Dendritic cell treated with granulocyte-macrophage colony-stimulating factor and Interleukin-4, amounts not matched to agents 40 ng/mL and 50 ng/mL, for 4 days (primary cell): ENCODE data around the gene DNMT3A.

Source experiments
- H3K27ac Mint-ChIP-seq: one replicate; pipeline ENCODE4 v1.8.0; 2022; ENCODE audit warnings: mild to moderate bottlenecking, mixed read lengths
- H3K27me3 Mint-ChIP-seq: one replicate; pipeline ENCODE4 v1.8.0; 2022; ENCODE audit warnings: mild to moderate bottlenecking, mixed read lengths
- H3K36me3 Mint-ChIP-seq: one replicate; pipeline ENCODE4 v1.8.0; 2022; ENCODE audit warnings: low read depth, mixed read lengths
- H3K4me1 Mint-ChIP-seq: one replicate; pipeline ENCODE4 v1.8.0; 2022; ENCODE audit warnings: low read depth, mixed read lengths
- H3K4me3 Mint-ChIP-seq: one replicate; pipeline ENCODE4 v1.8.0; 2022; ENCODE audit warnings: mild to moderate bottlenecking, moderate library complexity, mixed read lengths
- H3K9me3 Mint-ChIP-seq: one replicate; pipeline ENCODE4 v1.8.0; 2022; ENCODE audit warnings: mixed read lengths
- intact Hi-C: fragments of 100-400 bp; cut with micrococcal nuclease; formaldehyde crosslinking; loops from one replicate; pipeline ENCODE4 v1.15.0; 2022

DNMT3A gene

GRCh38 chr2:25307949-25308557 lies 33.7 kb downstream of the DNMT3A start:
- Mint-ChIP-seq H3K4me1 (peaks cover 76% of the 10 kb centered on the region), H3K4me3 (no peak overlapping the region), H3K9me3 (no peaks in the 10 kb centered on the region), H3K27me3 (peaks cover 26% of the 10 kb centered on the region), H3K36me3 (peaks cover 91% of the 10 kb centered on the region), H3K27ac (no peak overlapping the region)
- intact Hi-C loops: loop anchor here (5.0 kb wide), 1 partner anchor 34 kb away; the partner anchor contains the start of gene DNMT3A

GRCh38 chr2:25306777-25307368 lies 34.9 kb downstream of the DNMT3A start:
- intact Hi-C loops: loop anchor here (5.0 kb wide), 1 partner anchor 35 kb away; the partner anchor contains the start of gene DNMT3A
- Mint-ChIP-seq H3K9me3 (no peaks in the 10 kb centered on the region), H3K4me1 (peaks cover 87% of the 10 kb centered on the region), H3K4me3 (no peak overlapping the region), H3K36me3 (peaks cover 91% of the 10 kb centered on the region), H3K27ac (no peak overlapping the region), H3K27me3 (peaks cover 35% of the 10 kb centered on the region)

GRCh38 chr2:25305775-25306174 lies 36.0 kb downstream of the DNMT3A start:
- H3K27ac Mint-ChIP-seq: no peak overlapping the region
- H3K27me3 Mint-ChIP-seq: peaks cover 35% of the 10 kb centered on the region
- no peaks in the 10 kb centered on the region for H3K9me3 Mint-ChIP-seq
- H3K36me3 Mint-ChIP-seq: peaks cover 82% of the 10 kb centered on the region
- H3K4me1 Mint-ChIP-seq: peaks cover 92% of the 10 kb centered on the region
- no peak overlapping the region for H3K4me3 Mint-ChIP-seq
- intact Hi-C loops: loop anchor here (5.0 kb wide), 1 partner anchor 37 kb away; the partner anchor contains the start of gene DNMT3A

- intact Hi-C loops: loop anchor here (5.0 kb wide), 1 partner anchor 37 kb away; the partner anchor contains the start of gene DNMT3A
- Mint-ChIP-seq H3K27ac (no peak overlapping the region), H3K9me3 (no peaks in the 10 kb centered on the region), H3K4me1 (peaks cover 90% of the 10 kb centered on the region), H3K27me3 (peaks cover 31% of the 10 kb centered on the region), H3K4me3 (no peak overlapping the region), H3K36me3 (peaks cover 79% of the 10 kb centered on the region)
Measured at GRCh38 chr2:25304826-25305596, 36.7 kb downstream of the DNMT3A start.

- intact Hi-C loops: no loop called here
- Mint-ChIP-seq H3K9me3 (no peaks in the 10 kb centered on the region), H3K27ac (no peak overlapping the region), H3K36me3 (peaks cover 79% of the 10 kb centered on the region), H3K27me3 (peaks cover 31% of the 10 kb centered on the region), H3K4me1 (peaks cover 95% of the 10 kb centered on the region), H3K4me3 (no peak overlapping the region)
Measured at GRCh38 chr2:25304321-25304720, 37.4 kb downstream of the DNMT3A start.

- Mint-ChIP-seq H3K4me1 (peaks cover 95% of the 10 kb centered on the region), H3K27ac (no peak overlapping the region), H3K27me3 (peaks cover 31% of the 10 kb centered on the region), H3K9me3 (no peaks in the 10 kb centered on the region), H3K36me3 (peaks cover 79% of the 10 kb centered on the region), H3K4me3 (no peak overlapping the region)
- intact Hi-C loops: no loop called here
Measured at GRCh38 chr2:25303633-25304236, 38.0 kb downstream of the DNMT3A start.

- Mint-ChIP-seq H3K9me3 (no peaks in the 10 kb centered on the region), H3K4me1 (peaks cover 93% of the 10 kb centered on the region), H3K4me3 (no peak overlapping the region), H3K27me3 (peaks cover 31% of the 10 kb centered on the region), H3K27ac (no peak overlapping the region), H3K36me3 (peaks cover 79% of the 10 kb centered on the region)
- intact Hi-C loops: no loop called here
Measured at GRCh38 chr2:25302758-25303375, 38.9 kb downstream of the DNMT3A start.

- Mint-ChIP-seq H3K4me1 (peaks cover 89% of the 10 kb centered on the region), H3K4me3 (no peak overlapping the region), H3K9me3 (no peaks in the 10 kb centered on the region), H3K36me3 (peaks cover 82% of the 10 kb centered on the region), H3K27ac (peak overlapping the region; percentile 9), H3K27me3 (peaks cover 31% of the 10 kb centered on the region)
- intact Hi-C loops: no loop called here
Measured at GRCh38 chr2:25301453-25302352, 40.0 kb downstream of the DNMT3A start.

GRCh38 chr2:25300001-25300400 lies 41.7 kb downstream of the DNMT3A start:
- intact Hi-C loops: no loop called here
- no peaks in the 10 kb centered on the region for H3K9me3 Mint-ChIP-seq
- peaks cover 87% of the 10 kb centered on the region for H3K4me1 Mint-ChIP-seq
- peaks cover 23% of the 10 kb centered on the region for H3K27me3 Mint-ChIP-seq
- no peak overlapping the region for H3K27ac Mint-ChIP-seq
- H3K36me3 Mint-ChIP-seq: peaks cover 77% of the 10 kb centered on the region
- H3K4me3 Mint-ChIP-seq: no peak overlapping the region

- Mint-ChIP-seq H3K27me3 (peaks cover 18% of the 10 kb centered on the region), H3K4me3 (no peak overlapping the region), H3K36me3 (peaks cover 70% of the 10 kb centered on the region), H3K4me1 (peaks cover 87% of the 10 kb centered on the region), H3K27ac (peak overlapping the region; percentile 50), H3K9me3 (no peaks in the 10 kb centered on the region)
- intact Hi-C loops: no loop called here
Measured at GRCh38 chr2:25298776-25299431, 42.8 kb downstream of the DNMT3A start.

- peaks cover 79% of the 10 kb centered on the region for H3K4me1 Mint-ChIP-seq
- H3K27me3 Mint-ChIP-seq: peaks cover 10% of the 10 kb centered on the region
- peaks cover 62% of the 10 kb centered on the region for H3K36me3 Mint-ChIP-seq
- intact Hi-C loops: no loop called here
- H3K9me3 Mint-ChIP-seq: no peaks in the 10 kb centered on the region
- H3K27ac Mint-ChIP-seq: no peak overlapping the region
- H3K4me3 Mint-ChIP-seq: no peak overlapping the region
Measured at GRCh38 chr2:25297738-25298137, 44.0 kb downstream of the DNMT3A start.

GRCh38 chr2:25295621-25296020 lies 46.1 kb downstream of the DNMT3A start:
- peaks cover 68% of the 10 kb centered on the region for H3K4me1 Mint-ChIP-seq
- H3K27ac Mint-ChIP-seq: peak overlapping the region; percentile 84
- H3K4me3 Mint-ChIP-seq: no peak overlapping the region
- peaks cover 68% of the 10 kb centered on the region for H3K36me3 Mint-ChIP-seq
- intact Hi-C loops: no loop called here
- no peaks in the 10 kb centered on the region for H3K9me3 Mint-ChIP-seq
- H3K27me3 Mint-ChIP-seq: peaks cover 8% of the 10 kb centered on the region
